PC-3 (cell line): ENCODE measurements around the gene NDUFAF3. TPM values are rescaled to one million over a fixed set of nuclear protein-coding genes. Genes with fewer than 3 reads are reported as not detected.

ENCODE experiments used
- ATAC-seq: fragments of 200-7000 bp; cut with Tn5 transposase; 2 replicates; pipeline ENCODE4 v1.9.1; 2020; ENCODE audit warnings: mild to moderate bottlenecking, moderate library complexity
- BruUV-seq: library from RNA; stranded (reverse); fragments of 400-500 nt; replicated peaks from 2 replicates; lab custom pipeline; 2021; lab: Mats Ljungman, UMichigan
- CTCF ChIA-PET: fragments of 300-600 bp; sonication (Branson Sonifier 250); formaldehyde crosslinking; loops from one replicate; lab custom pipeline; 2022; ENCODE audit warnings: antibody characterized with exemption; lab: Charles Lee
- POLR2A ChIA-PET: fragments of 300-600 bp; sonication (Branson Sonifier 250); formaldehyde crosslinking; loops from one replicate; lab custom pipeline; 2022; ENCODE audit warnings: antibody characterized with exemption; ENCODE audit not compliant: unreplicated experiment; lab: Charles Lee
- DNase-seq: peaks from one replicate; pipeline ENCODE4 v3.0.0-alpha.2; 2015
- H2AFZ ChIP-seq: fragments of 300-600 bp; sonication (generic); 2 replicates; pipeline ENCODE4 v1.6.0; 2016; ENCODE audit warnings: antibody characterized with exemption, low read length
- H3F3A ChIP-seq: fragments of 300-600 bp; sonication (generic); one replicate; pipeline ENCODE4 v1.6.0; 2017; ENCODE audit warnings: antibody characterized with exemption, low read length, control low read depth, mild to moderate bottlenecking; ENCODE audit not compliant: unreplicated experiment
- H3K27ac ChIP-seq: fragments of 300-600 bp; sonication (generic); 2 replicates; pipeline ENCODE4 v1.5.1; 2016; ENCODE audit warnings: mild to moderate bottlenecking, low read length
- H3K27me3 ChIP-seq: fragments of 300-600 bp; sonication (generic); 2 replicates; pipeline ENCODE4 v1.6.1; 2016; ENCODE audit warnings: low read length, mixed read lengths
- H3K36me3 ChIP-seq: fragments of 300-600 bp; sonication (generic); 2 replicates; pipeline ENCODE4 v1.6.1; 2016; ENCODE audit warnings: low read depth, mixed run types, low read length, mixed read lengths
- H3K4me1 ChIP-seq: fragments of 300-600 bp; sonication (generic); 2 replicates; pipeline ENCODE4 v1.5.1; 2016; ENCODE audit warnings: low read length; ENCODE audit not compliant: insufficient read depth
- H3K4me2 ChIP-seq: fragments of 300-600 bp; sonication (generic); 2 replicates; pipeline ENCODE4 v1.6.0; 2016; ENCODE audit warnings: low read length
- H3K4me3 ChIP-seq: fragments of 300-600 bp; sonication (generic); 2 replicates; pipeline ENCODE4 v1.5.1; 2016; ENCODE audit warnings: mild to moderate bottlenecking, low read length, mixed read lengths
- H3K79me2 ChIP-seq: fragments of 300-600 bp; sonication (generic); 2 replicates; pipeline ENCODE4 v1.6.1; 2017; ENCODE audit warnings: low read length, mixed read lengths
- H3K9ac ChIP-seq: fragments of 300-600 bp; sonication (generic); 2 replicates; pipeline ENCODE4 v1.6.0; 2016; ENCODE audit warnings: mild to moderate bottlenecking, low read length
- H3K9me2 ChIP-seq: fragments of 300-600 bp; sonication (generic); replicated peaks from 2 replicates; pipeline ENCODE4 v1.6.1; 2016; ENCODE audit warnings: mixed run types, low read length, mixed read lengths
- H3K9me3 ChIP-seq: fragments of 300-600 bp; sonication (generic); 2 replicates; pipeline ENCODE4 v1.6.1; 2016; ENCODE audit warnings: low read length, mixed read lengths
- H4K20me1 ChIP-seq: fragments of 300-600 bp; sonication (generic); 2 replicates; pipeline ENCODE4 v1.6.1; 2016; ENCODE audit warnings: low read length, mixed read lengths
- EZH2 ChIP-seq: fragments of 300-600 bp; sonication (generic); IDR thresholded peaks from one replicate; pipeline ENCODE4 v1.6.1; 2017; ENCODE audit warnings: antibody characterized with exemption, mild to moderate bottlenecking, low read length; ENCODE audit not compliant: unreplicated experiment
- EZH2phosphoT487 ChIP-seq: fragments of 300-600 bp; sonication (generic); IDR thresholded peaks from 2 replicates; pipeline ENCODE4 v1.6.1; 2018; ENCODE audit warnings: mild to moderate bottlenecking, antibody characterized with exemption, low read length, borderline replicate concordance
- intact Hi-C: fragments of 100-400 bp; cut with micrococcal nuclease; formaldehyde crosslinking; loops from 2 replicates; pipeline ENCODE4 v1.9.0; 2023
- total RNA-seq: library from RNA; depleted of rRNA; stranded (reverse); fragments of >200 nt; gene quantifications from 2 replicates; pipeline ENCODE4 v1.2.3, GENCODE V29; 2014
- TF ChIP-seq, protein P1 (sequence below): fragments of 300-600 bp; sonication (generic); conservative IDR thresholded peaks from 2 replicates; pipeline ENCODE4 v1.5.1; 2017; ENCODE audit warnings: antibody characterized with exemption, low read depth, mild to moderate bottlenecking, low read length

Gene NDUFAF3
- total RNA-seq, 1 experiment from 2014 or later = 211 TPM

DNA sequence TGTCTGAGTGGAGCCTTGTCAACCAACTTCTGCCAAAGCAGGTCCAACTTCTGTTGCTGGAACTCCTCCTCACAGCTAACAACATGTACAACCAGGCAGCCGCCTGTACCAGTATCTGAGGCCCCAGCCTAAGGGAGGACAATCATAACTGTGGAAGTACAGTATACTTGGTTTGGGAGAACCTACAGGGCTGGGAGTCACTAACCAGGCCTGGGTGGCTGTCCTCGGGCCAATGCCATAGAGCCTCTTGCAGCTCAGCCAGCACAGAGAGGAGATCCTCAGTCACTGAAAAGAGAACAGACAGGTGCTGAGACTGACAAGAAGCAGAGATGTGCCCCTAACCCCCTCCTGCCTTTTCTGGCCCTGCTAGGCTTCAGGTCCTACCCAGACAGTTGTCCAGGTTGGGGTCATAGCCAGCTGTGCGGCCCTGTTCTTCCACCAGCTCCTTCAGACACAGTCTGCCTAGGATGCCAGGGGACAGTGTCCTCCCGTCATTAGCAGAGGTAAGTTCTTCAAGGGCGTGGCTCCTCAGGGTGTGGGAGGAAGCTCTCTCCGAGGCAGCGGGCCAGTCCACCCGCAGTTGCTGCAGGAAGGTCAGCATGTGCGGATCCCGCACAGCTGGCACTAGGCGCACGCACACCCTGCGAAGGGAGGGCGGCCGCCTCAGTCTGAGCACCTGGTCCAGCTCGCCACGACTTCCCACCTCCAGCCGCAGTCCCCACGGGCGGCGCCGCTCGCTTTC is 4.5 kb upstream of the NDUFAF3 start:
- ATAC-seq (peak; percentile 4), DNase-seq (peak; percentile 59)
- H3K4me1 ChIP-seq = peaks cover 22% of the 10 kb centered on the region; the same call in 1 of the 2 replicates
- H3K36me3 ChIP-seq = peaks cover 21% of the 10 kb centered on the region
- POLR2A ChIA-PET = interaction anchor here (0.5 to 1.0 kb wide), 5 partner anchors 10 to 382 kb away, joined by 3 to 5 read pairs (median 3); partner anchors contain the start of genes ARIH2, SLC26A6 and WDR6
- peak overlapping the region; percentile 86 for H2AFZ ChIP-seq
- peaks cover 42% of the 10 kb centered on the region for H3K79me2 ChIP-seq
- peak overlapping the region; percentile 96 for H3K9ac ChIP-seq
- peak overlapping the region; percentile 94 for H3K4me3 ChIP-seq
- peaks cover 7% of the 10 kb centered on the region for H4K20me1 ChIP-seq
- no peaks in the 10 kb centered on the region for H3K9me3 ChIP-seq
- intact Hi-C loops = no loop called here
- BruUV-seq = no TSS peak
- H3K27me3 ChIP-seq = no peaks in the 10 kb centered on the region
- TF ChIP-seq, protein P1, sequence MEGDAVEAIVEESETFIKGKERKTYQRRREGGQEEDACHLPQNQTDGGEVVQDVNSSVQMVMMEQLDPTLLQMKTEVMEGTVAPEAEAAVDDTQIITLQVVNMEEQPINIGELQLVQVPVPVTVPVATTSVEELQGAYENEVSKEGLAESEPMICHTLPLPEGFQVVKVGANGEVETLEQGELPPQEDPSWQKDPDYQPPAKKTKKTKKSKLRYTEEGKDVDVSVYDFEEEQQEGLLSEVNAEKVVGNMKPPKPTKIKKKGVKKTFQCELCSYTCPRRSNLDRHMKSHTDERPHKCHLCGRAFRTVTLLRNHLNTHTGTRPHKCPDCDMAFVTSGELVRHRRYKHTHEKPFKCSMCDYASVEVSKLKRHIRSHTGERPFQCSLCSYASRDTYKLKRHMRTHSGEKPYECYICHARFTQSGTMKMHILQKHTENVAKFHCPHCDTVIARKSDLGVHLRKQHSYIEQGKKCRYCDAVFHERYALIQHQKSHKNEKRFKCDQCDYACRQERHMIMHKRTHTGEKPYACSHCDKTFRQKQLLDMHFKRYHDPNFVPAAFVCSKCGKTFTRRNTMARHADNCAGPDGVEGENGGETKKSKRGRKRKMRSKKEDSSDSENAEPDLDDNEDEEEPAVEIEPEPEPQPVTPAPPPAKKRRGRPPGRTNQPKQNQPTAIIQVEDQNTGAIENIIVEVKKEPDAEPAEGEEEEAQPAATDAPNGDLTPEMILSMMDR = no peak
- TF ChIP-seq EZH2phosphoT487 = no peak
- no peak for TF ChIP-seq EZH2
- CTCF ChIA-PET = interaction anchor here (0.6 to 1.9 kb wide), 3 partner anchors 10 to 30 kb away, joined by 3 to 14 read pairs (median 4); partner anchors contain the start of gene WDR6
- H3K27ac ChIP-seq = peak overlapping the region; percentile 56
- no peaks in the 10 kb centered on the region for H3K9me2 ChIP-seq
- peak overlapping the region; percentile 99 for H3K4me2 ChIP-seq
- no peaks in the 10 kb centered on the region for H3F3A ChIP-seq

- no TSS peak for BruUV-seq
Measured at GRCh38 chr3:49017971-49018706, 3.8 kb upstream of the NDUFAF3 start, which contains the start of gene DALRD3. TSS of gene DALRD3 (minus strand) at chr3:49018580. CDS start at chr3:49018564, 16 bp downstream.

More at GRCh38 chr3:49017971-49018706, 3.8 kb upstream of the NDUFAF3 start, which contains the start of gene DALRD3:
- Histone ChIP-seq H3K4me3 (peak within 1 kb of the TSS; percentile 94), H3K79me2 (peaks cover 42% of the 10 kb centered on the region), H3K4me1 (peaks cover 23% of the 10 kb centered on the region; the same call in 1 of the 2 replicates), H3K36me3 (peaks cover 17% of the 10 kb centered on the region), H4K20me1 (peaks cover 6% of the 10 kb centered on the region), H3K27me3 (no peaks in the 10 kb centered on the region), H3K4me2 (peak within 1 kb of the TSS; percentile 99), H3K9me2 (no peaks in the 10 kb centered on the region), H3K9ac (peak within 1 kb of the TSS; percentile 96), H3K9me3 (no peaks in the 10 kb centered on the region), H3F3A (no peaks in the 10 kb centered on the region), H3K27ac (peak within 1 kb of the TSS; percentile 56), H2AFZ (peak within 1 kb of the TSS; percentile 86)
- ATAC-seq (peak; percentile 37), DNase-seq (peak; percentile 78)
- TF ChIP-seq, protein P1 = no peak
- no peak for TF ChIP-seq EZH2phosphoT487
- TF ChIP-seq EZH2 = no peak
- ChIA-PET CTCF (interaction anchor here (1.5 to 1.9 kb wide), 2 partner anchors 11 to 30 kb away, joined by 4 to 14 read pairs; partner anchors contain the start of gene WDR6), POLR2A (interaction anchor here (0.5 to 1.0 kb wide), 5 partner anchors 10 to 383 kb away, joined by 3 to 5 read pairs (median 3); partner anchors contain the start of genes ARIH2, SLC26A6 and WDR6)
- intact Hi-C loops = no loop called here
